Vagina (tissue), 2 donors: ENCODE measurements around the gene NPLOC4. TPM values are rescaled to one million over a fixed set of nuclear protein-coding genes. Genes with fewer than 3 reads are reported as not detected.

Experiments used
- DNase-seq, 2 donors: peaks; one replicate each; pipeline ENCODE4 v3.0.0-alpha.2; 2017; ENCODE audit errors: extremely low spot score in 2 of 2
- H3K27ac ChIP-seq: fragments of 200-600 bp; sonication (generic); one replicate; pipeline ENCODE4 v1.5.1; 2019
- H3K27me3 ChIP-seq: fragments of 200-600 bp; sonication (generic); one replicate; pipeline ENCODE4 v1.5.1; 2019
- H3K36me3 ChIP-seq, 2 donors: fragments of 200-600 bp; sonication (generic); one replicate each; pipeline ENCODE4 v1.5.1; 2017 to 2019
- H3K4me1 ChIP-seq: fragments of 200-600 bp; sonication (generic); one replicate; pipeline ENCODE4 v1.5.1; 2019
- H3K4me3 ChIP-seq, 2 donors: fragments of 200-600 bp; sonication (generic); 1 replicate in 1 of 2; 2 replicates in 1 of 2; pipeline ENCODE4 v1.5.1; 2016 to 2019
- H3K9me3 ChIP-seq: fragments of 200-600 bp; sonication (generic); one replicate; pipeline ENCODE4 v1.5.1; 2019
- CTCF ChIP-seq, 3 experiments: fragments of 450-650 bp in 2 of 3; fragments of 200-600 bp in 1 of 3; sonication (generic) in 1 of 3; IDR thresholded peaks; one replicate each; pipeline ENCODE4 v1.5.1; 2017 to 2019; ENCODE audit warnings: antibody characterized with exemption in 3 of 3, mild to moderate bottlenecking in 2 of 3, moderate library complexity in 2 of 3
- POLR2A ChIP-seq, 2 donors: fragments of 450-650 bp; IDR thresholded peaks; one replicate each; pipeline ENCODE4 v1.6.1; 2017; ENCODE audit warnings: antibody characterized with exemption in 2 of 2, mild to moderate bottlenecking in 2 of 2, moderate library complexity in 2 of 2
- POLR2AphosphoS5 ChIP-seq, 2 donors: sonication (generic); formaldehyde crosslinking; IDR thresholded peaks; one replicate each; pipeline ENCODE4 v1.9.0; 2017; ENCODE audit warnings: antibody characterized with exemption in 2 of 2, mild to moderate bottlenecking in 2 of 2, low read depth in 1 of 2; ENCODE audit not compliant: insufficient read depth in 1 of 2
- intact Hi-C: fragments of 100-400 bp; cut with DNase I; formaldehyde crosslinking; loops from one replicate; pipeline ENCODE4 v1.15.1; 2023
- total RNA-seq: library from RNA; depleted of rRNA; stranded (reverse); fragments of >200 nt; gene quantifications from one replicate; pipeline ENCODE4 v1.2.3, GENCODE V29; 2016

Gene NPLOC4
- total RNA-seq, 1 donor from 2014 or later = 68.3 TPM

- TF ChIP-seq POLR2A (IDR thresholded peaks at IDR 0.05) (no peak), POLR2AphosphoS5 (IDR thresholded peaks at IDR 0.05; ENCODE audit: insufficient read depth in 1 of 2, low read depth in 1 of 2) (no peak), CTCF (IDR thresholded peaks at IDR 0.05) (no peak)
These were observed 14.8 kb upstream of the NPLOC4 start for GRCh38 chr17:81651692-81652091.

GRCh38 chr17:81650951-81651350 lies 14.0 kb upstream of the NPLOC4 start:
- Histone ChIP-seq H3K36me3 (no peaks in the 10 kb centered on the region), H3K4me3 (no peak overlapping the region), H3K9me3 (no peaks in the 10 kb centered on the region), H3K27me3 (no peaks in the 10 kb centered on the region), H3K27ac (no peak overlapping the region), H3K4me1 (no peaks in the 10 kb centered on the region)
- DNase-seq = no peak
- intact Hi-C loops = no loop called here
- TF ChIP-seq POLR2A (IDR thresholded peaks at IDR 0.05) (no peak), CTCF (IDR thresholded peaks at IDR 0.05) (no peak), POLR2AphosphoS5 (IDR thresholded peaks at IDR 0.05; ENCODE audit: insufficient read depth in 1 of 2, low read depth in 1 of 2) (no peak)

More at GRCh38 chr17:81651692-81652091, 14.8 kb upstream of the NPLOC4 start:
- no peaks in the 10 kb centered on the region for H3K36me3 ChIP-seq
- no peak for DNase-seq
- no peaks in the 10 kb centered on the region for H3K9me3 ChIP-seq
- no peaks in the 10 kb centered on the region for H3K4me1 ChIP-seq
- no peaks in the 10 kb centered on the region for H3K27me3 ChIP-seq
- no peak overlapping the region for H3K4me3 ChIP-seq
- no peak overlapping the region for H3K27ac ChIP-seq
- intact Hi-C loops = no loop called here

GRCh38 chr17:81648707-81649085 lies 11.8 kb upstream of the NPLOC4 start:
- H3K9me3 ChIP-seq = no peaks in the 10 kb centered on the region
- no peak for DNase-seq
- no peak overlapping the region for H3K4me3 ChIP-seq
- no peaks in the 10 kb centered on the region for H3K4me1 ChIP-seq
- intact Hi-C loops = no loop called here
- no peaks in the 10 kb centered on the region for H3K27me3 ChIP-seq
- no peak overlapping the region for H3K27ac ChIP-seq
- H3K36me3 ChIP-seq = no peaks in the 10 kb centered on the region
- no peak for TF ChIP-seq CTCF (IDR thresholded peaks at IDR 0.05)
- TF ChIP-seq POLR2AphosphoS5 (IDR thresholded peaks at IDR 0.05; ENCODE audit: insufficient read depth in 1 of 2, low read depth in 1 of 2) = no peak
- no peak for TF ChIP-seq POLR2A (IDR thresholded peaks at IDR 0.05)

- no peaks in the 10 kb centered on the region for H3K9me3 ChIP-seq
- no peak for DNase-seq
- intact Hi-C loops = no loop called here
- H3K4me1 ChIP-seq = no peaks in the 10 kb centered on the region
- no peaks in the 10 kb centered on the region for H3K27me3 ChIP-seq
- no peaks in the 10 kb centered on the region for H3K36me3 ChIP-seq
- H3K27ac ChIP-seq = no peak overlapping the region
- H3K4me3 ChIP-seq = no peak overlapping the region
- no peak for TF ChIP-seq POLR2A (IDR thresholded peaks at IDR 0.05)
These were observed 11.2 kb upstream of the NPLOC4 start for GRCh38 chr17:81648013-81648706.

GRCh38 chr17:81647640-81648012 lies 10.7 kb upstream of the NPLOC4 start:
- intact Hi-C loops = no loop called here
- Histone ChIP-seq H3K9me3 (no peaks in the 10 kb centered on the region), H3K36me3 (no peaks in the 10 kb centered on the region), H3K27ac (no peak overlapping the region), H3K27me3 (no peaks in the 10 kb centered on the region), H3K4me1 (no peaks in the 10 kb centered on the region), H3K4me3 (no peak overlapping the region)
- no peak for DNase-seq
- TF ChIP-seq CTCF (IDR thresholded peaks at IDR 0.05) (no peak), POLR2A (IDR thresholded peaks at IDR 0.05) (no peak), POLR2AphosphoS5 (IDR thresholded peaks at IDR 0.05; ENCODE audit: insufficient read depth in 1 of 2, low read depth in 1 of 2) (no peak)
